HCEC 1CT (cell line): ENCODE results near the gene GSTO2.

Experiments
- DNase-seq: peaks from one replicate; pipeline ENCODE4 v3.0.0-alpha.2; 2017

GSTO2 gene

GRCh38 chr10:104309980-104310978 is 41.3 kb downstream of the GSTO2 start:
- peak; percentile 86 for DNase-seq

DNA sequence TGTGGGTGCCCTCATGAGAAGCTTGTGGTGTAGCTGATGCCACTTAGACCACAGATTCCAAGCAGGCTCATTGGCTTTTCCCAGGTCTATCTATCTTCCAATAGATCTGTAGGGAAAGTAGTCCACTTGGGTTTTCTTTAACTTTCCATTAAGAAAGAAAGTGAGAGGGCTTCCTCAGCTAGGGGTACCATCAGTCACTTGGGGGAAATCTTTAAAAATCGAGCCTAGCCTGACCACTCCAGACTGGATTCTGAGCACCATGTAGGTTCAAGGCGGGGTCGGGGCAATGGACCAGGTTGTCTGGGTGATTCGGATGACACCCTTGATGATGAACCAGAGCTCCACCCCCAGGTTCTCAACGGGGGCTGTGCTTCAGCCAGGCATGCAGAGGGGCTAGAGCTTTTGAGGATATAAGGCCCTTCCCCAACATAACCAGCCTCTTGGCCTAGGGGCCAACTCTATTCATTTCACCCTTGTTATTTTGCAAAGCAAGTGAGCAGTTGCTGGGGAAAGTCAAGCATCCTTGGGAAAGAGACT is 42.3 kb downstream of the GSTO2 start:
- no peak for DNase-seq

GRCh38 chr10:104314591-104315485 is 45.9 kb downstream of the GSTO2 start:
- DNase-seq = no peak

DNA sequence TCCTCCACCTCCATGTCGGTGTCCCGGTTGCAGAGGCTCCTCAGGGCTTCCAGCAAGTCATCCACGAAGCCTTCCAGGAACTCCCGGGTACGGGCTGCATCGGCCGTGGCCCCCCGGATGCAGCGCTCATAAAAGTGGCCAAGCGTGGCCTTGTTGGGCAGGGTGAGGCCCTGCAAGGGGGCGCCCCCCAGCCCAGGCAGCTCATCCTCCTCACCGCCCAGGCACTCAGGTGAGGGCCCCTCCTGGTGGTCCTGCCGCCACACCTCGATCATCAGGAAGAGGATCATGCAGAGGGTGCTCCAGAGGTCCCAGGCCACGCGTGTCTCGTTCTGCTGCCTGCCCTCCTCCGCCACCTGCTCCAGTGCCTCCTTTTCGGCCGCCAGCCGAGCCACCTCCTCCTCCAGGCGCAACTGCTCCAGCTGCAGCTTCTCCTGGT is 46.5 kb downstream of the GSTO2 start:
- no peak for DNase-seq

DNA sequence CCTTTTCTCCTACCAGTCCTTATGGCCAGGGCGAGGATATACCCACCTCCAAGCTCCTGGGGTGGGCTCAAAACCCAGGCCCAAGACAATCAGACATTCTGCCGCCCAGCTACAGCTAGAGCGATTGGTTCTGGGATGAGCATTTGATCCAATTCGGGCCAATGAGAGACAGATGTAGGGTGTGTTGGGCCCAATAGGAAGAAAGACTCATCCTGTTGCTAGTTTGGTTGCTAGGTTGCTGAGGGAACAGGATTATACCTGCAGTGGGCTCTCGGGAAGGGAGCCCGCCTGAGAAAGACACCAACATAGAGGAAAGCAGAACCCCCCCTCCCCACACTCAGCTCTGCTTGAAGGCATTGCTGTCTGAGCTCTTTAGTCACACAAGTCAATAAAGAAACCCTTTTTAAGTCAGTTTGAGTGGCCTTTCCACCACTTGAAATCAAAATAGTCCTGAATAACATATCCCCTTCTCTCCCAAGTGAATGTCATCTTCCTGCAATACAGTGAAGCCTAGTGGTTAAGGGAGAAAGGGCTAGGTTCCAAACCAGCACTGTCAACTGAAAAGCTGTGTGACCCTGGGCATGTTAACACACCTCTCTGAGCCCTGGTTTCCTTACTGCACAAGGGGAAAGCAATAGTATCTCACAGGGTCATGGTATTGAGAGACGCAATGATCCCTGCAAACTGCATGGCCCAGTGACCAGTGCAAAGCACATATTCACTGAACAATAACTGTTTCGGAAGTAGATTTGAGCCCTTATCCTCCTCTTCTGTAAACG is 47.5 kb downstream of the GSTO2 start:
- DNase-seq = no peak

GRCh38 chr10:104317269-104317710 is 48.3 kb downstream of the GSTO2 start:
- peak; percentile 82 for DNase-seq

DNA sequence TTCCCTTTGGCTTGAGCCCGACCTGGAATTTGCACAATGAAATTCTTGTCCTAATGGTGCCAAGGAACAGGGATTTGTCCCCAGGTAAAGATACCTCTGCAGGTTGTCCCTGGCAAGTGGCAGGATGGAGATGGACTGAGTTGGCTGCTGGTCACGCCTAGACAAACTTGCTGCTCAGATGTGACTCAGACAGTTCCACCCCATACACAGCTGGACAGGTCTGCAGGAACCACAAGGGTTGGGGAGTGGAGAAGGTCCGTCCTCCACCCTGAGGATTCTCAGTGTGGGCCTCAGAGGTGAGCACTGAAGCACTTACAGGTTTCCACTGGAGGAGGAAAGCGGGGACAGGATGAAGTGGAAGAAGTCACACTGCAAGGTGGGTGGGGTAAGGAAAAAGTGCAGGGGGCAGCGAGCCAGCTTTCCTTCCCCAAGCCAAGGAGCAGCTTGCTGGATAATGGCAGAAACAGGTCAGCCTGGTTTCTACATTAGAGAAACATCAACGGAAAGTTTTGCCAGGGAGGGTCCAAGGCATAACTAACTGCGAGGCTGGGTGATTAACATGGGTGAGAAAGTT is 48.8 kb downstream of the GSTO2 start:
- peak; percentile 58 for DNase-seq

- DNase-seq = no peak
These were observed 49.3 kb downstream of the GSTO2 start for GRCh38 chr10:104318326-104318725.

GRCh38 chr10:104318810-104319741 is 50.1 kb downstream of the GSTO2 start:
- peak; percentile 79 for DNase-seq

- DNase-seq = no peak
These were observed 52.2 kb downstream of the GSTO2 start for GRCh38 chr10:104321226-104321625.

- DNase-seq = no peak
These were observed 52.9 kb downstream of the GSTO2 start for GRCh38 chr10:104321725-104322415.

GRCh38 chr10:104322416-104322782 is 53.4 kb downstream of the GSTO2 start:
- no peak for DNase-seq

DNA sequence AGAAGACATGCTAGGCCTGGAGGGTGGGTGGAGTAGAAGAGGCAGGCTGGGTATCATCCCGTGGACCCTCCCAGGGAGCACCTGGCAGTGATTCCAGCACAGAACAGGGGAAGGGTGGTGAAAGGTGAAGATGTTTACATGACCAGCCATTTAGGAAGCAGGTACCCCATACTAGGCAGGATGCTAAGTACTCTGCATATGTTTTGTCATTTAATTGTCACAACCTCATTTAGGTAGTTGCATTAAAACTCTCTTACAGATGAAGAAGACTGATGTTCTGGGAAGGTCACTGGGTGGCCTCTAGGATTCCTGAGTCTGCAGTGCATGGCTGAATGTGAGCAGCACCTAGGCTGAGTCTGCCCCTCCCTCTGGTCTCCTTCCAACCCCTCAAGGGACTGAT is 54.1 kb downstream of the GSTO2 start:
- no peak for DNase-seq

DNA sequence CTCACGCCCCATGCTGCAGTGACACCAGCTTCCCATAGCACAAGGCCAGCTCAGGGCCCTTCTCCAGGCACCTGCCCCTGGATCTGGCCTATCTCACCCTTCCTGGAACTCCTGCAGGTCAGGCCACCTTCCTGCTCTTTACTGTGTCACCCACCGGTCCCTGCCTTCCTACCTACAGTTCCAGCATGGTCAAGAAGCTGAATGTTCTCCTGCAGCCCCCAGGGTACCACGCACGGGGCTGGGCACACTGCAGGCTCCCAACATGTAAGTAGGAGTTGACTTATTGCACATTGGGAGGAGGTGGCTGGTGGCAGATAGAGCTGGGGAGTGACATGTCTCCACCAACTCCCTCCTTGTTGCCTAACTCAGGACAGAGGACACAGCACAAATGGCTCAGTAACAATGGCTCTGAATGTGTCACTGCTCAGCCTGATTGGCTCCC is 54.8 kb downstream of the GSTO2 start:
- DNase-seq = no peak

GRCh38 chr10:104324221-104324686 is 55.3 kb downstream of the GSTO2 start:
- no peak for DNase-seq

GRCh38 chr10:104324931-104325330 is 55.9 kb downstream of the GSTO2 start:
- DNase-seq = no peak

- no peak for DNase-seq
These were observed 56.8 kb downstream of the GSTO2 start for GRCh38 chr10:104325436-104326435.

GRCh38 chr10:104326991-104327610 is 58.1 kb downstream of the GSTO2 start:
- no peak for DNase-seq
